ENCODE data around the gene TRIL. TPM values are rescaled to one million over a fixed set of nuclear protein-coding genes. Genes with fewer than 3 reads are reported as not detected.

The TRIL gene
- total RNA-seq, 1 donor from 2014 or later = 6.4 TPM

DNA sequence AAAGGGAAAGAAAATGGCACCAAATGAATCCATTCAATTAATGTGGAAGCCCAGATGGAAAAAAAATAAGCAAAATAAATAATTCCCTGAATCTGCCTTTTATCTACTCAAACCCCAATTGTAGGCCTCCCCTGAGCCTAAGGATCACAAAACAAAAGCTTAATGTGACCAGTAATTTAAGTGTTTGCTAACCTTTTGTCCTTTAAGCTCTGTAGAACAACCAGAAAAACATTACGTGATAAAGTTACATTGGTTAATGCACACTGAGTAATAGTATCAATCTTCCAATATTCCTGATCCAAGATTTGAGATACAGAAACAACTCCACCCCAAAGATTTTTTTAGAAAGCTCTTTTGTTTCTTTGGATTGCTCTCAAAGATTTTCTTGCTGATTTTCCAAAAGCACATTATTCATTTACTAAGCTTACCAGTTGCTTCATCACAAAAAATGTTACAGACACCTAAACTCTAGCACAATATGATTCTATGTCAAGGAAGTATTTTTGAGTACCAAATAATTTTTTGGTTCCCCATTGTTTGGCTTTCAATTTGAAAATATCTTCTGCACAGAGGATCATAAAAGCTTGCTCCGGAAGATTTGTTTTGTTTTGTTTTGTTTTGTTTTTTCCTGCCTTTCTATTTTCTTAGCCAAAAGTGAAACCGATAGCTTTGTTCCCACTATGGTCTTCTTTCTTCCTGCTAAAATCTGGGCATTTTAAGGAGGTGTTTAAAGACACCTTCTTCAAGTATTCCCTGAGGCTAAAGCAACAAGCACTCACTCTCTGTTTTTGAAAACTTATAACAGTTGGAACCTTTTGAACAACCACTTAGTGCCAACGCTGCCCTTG, 54.2 kb downstream of the TRIL start:
- no peak overlapping the region for H3K27ac ChIP-seq
- peaks cover 15% of the 10 kb centered on the region for H3K4me1 ChIP-seq
- TF ChIP-seq, protein P1, sequence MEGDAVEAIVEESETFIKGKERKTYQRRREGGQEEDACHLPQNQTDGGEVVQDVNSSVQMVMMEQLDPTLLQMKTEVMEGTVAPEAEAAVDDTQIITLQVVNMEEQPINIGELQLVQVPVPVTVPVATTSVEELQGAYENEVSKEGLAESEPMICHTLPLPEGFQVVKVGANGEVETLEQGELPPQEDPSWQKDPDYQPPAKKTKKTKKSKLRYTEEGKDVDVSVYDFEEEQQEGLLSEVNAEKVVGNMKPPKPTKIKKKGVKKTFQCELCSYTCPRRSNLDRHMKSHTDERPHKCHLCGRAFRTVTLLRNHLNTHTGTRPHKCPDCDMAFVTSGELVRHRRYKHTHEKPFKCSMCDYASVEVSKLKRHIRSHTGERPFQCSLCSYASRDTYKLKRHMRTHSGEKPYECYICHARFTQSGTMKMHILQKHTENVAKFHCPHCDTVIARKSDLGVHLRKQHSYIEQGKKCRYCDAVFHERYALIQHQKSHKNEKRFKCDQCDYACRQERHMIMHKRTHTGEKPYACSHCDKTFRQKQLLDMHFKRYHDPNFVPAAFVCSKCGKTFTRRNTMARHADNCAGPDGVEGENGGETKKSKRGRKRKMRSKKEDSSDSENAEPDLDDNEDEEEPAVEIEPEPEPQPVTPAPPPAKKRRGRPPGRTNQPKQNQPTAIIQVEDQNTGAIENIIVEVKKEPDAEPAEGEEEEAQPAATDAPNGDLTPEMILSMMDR (IDR thresholded peaks at IDR 0.05) = no peak
- H3K9me3 ChIP-seq = no peaks in the 10 kb centered on the region
- intact Hi-C loops (cut with DNase I) = no loop called here
- H3K4me3 ChIP-seq = peak overlapping the region; percentile 38
- DNase-seq (no peak), ATAC-seq (no peak)
- H3K36me3 ChIP-seq = no peaks in the 10 kb centered on the region
- no peaks in the 10 kb centered on the region for H3K27me3 ChIP-seq (ENCODE audit: low read depth)

Other genes starting within 250 kb of the TRIL start
- gene CPVL, start 188.2 kb upstream of the TRIL start, total RNA-seq = 49.4 TPM
- 14.2 TPM for gene CHN2, start 236.4 kb upstream of the TRIL start, total RNA-seq